LHCN-M2 (cell line): ENCODE measurements around the gene ADGRD2. TPM values are rescaled to one million over a fixed set of nuclear protein-coding genes. Genes with fewer than 3 reads are reported as not detected.

Experiments used
- DNase-seq: peaks from one replicate; pipeline ENCODE4 v3.0.0-alpha.2; 2012; ENCODE audit warnings: low read depth
- total RNA-seq: library from RNA; depleted of rRNA; stranded (reverse); fragments of >200 nt; gene quantifications from 2 replicates; pipeline ENCODE4 v1.2.3, GENCODE V29; 2014

The ADGRD2 gene
- total RNA-seq, 1 experiment from 2014 or later: not detected

DNA sequence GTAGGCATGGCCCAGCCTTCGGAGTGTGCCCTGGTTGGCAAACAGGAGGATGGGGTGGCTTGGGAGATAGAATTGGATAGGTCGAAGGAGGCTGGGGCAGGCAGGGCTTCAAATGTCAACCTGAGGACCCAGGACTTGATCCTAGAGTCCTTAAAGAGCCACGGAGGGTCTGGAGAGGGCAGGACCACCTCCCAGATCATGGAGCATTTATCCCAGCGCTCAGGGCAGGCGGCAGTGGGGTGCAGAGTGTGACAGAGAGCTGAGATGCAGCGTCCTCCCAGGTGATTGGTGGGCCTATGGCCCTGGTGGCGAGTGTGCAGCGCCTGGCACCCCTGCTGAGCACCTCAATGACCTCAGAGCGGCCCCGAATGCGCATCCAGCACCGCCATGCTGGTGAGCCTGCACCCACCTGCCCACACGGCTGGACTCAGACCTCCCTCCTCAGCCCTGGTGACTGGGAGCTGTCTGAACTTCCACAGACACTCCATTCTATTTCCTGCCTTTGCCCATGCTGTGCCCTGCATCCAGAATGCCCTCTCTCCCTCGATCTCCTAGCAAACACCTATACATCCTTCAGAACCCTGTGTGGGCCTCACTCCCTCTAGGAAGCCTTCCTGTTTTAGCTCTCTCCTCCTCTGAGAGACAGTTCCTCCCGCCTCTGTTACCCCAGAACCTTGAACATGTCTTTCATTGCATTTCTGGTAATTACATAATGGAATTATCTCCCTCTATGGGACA is 6.3 kb downstream of the ADGRD2 start:
- no peak for DNase-seq

DNA sequence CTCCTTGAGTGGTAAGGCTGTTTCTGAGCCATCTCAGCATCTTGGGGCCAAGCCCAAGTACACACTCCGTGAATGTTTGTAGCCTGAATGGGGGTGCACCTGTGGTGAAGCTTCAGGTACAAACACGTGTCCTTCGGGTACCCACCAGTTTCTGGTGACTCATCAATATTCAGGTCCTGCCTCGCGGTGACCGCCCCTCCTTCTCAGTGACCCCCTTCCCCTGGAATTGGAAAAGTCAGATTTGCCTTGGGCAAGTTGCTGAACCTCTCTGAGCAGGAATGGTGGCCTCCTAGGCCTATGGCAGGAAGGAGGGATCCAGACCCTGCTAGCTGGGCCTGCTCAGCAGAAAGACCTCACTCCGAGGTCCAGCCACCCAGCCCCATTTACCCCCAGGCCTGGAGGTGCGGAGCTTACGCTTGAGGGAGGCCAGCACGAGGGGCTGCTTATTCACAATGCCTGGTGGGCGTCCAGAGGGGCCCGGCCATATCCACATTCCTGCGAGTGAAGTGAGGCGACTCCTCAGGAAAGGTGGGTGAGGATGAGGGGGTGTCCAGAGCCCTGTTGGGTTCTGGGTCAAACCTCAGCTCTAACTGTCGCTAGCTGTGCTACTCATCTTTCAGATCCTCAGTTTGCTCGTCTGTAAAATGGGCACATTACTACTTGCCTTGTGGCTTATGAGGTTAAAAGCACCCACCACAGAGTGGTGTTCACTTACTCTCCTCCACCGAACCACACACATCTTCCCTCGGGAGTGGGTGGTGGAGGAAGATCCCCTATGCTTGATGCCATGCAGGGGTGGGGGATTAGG is 7.0 kb downstream of the ADGRD2 start:
- DNase-seq: no peak

DNA sequence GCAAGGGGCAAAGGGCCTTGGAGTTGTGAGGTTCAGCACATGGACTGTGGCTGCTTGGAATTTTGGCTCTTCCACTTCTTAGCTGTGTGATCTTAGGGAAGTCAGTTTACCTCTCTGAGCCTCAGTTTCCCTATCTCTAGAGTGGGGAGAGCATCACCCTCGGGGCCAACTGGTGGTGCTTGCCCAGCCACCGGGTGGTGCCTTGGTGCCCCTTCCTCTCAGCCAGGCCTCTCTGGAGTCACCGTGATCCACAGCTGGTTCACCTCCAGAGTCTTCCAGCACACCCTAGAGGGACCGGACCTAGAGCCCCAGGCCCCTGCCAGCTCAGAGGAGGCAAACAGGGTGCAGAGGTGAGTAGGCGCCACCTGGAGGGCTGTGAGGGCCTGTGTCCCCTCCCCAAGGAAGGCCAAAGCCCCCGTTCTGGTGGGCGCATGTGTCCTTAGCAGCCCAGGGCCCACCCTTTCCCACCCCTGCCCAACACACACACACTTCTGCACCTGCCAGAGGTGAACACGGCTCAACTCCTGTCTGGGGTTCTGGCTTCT is 7.7 kb downstream of the ADGRD2 start:
- DNase-seq: no peak

DNA sequence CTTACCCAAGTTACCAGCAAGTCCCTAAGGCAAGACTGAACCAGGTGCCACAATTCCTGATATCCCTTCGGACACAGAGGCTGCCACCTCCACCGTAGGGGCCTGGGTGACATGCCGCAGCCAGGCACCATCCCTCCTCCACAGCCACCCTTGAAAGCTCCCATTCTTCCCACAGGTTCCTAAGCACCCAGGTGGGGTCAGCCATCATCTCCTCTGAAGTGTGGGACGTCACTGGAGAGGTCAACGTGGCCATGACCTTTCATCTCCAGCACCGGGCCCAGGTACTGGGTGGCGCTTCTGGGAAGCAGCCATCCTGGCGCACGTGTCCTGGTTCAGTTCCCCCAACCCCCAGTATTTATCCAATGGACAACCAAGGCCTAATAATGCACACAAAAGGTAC is 8.2 kb downstream of the ADGRD2 start:
- DNase-seq: no peak

- no peak for DNase-seq
Observed at GRCh38 chr9:124462739-124463138, 12.5 kb downstream of the ADGRD2 start.

- DNase-seq: no peak
Observed at GRCh38 chr9:124465736-124466135, 15.5 kb downstream of the ADGRD2 start.

GRCh38 chr9:124467410-124468060 is 17.3 kb downstream of the ADGRD2 start:
- DNase-seq: no peak

GRCh38 chr9:124468061-124468740 is 17.9 kb downstream of the ADGRD2 start:
- no peak for DNase-seq

DNA sequence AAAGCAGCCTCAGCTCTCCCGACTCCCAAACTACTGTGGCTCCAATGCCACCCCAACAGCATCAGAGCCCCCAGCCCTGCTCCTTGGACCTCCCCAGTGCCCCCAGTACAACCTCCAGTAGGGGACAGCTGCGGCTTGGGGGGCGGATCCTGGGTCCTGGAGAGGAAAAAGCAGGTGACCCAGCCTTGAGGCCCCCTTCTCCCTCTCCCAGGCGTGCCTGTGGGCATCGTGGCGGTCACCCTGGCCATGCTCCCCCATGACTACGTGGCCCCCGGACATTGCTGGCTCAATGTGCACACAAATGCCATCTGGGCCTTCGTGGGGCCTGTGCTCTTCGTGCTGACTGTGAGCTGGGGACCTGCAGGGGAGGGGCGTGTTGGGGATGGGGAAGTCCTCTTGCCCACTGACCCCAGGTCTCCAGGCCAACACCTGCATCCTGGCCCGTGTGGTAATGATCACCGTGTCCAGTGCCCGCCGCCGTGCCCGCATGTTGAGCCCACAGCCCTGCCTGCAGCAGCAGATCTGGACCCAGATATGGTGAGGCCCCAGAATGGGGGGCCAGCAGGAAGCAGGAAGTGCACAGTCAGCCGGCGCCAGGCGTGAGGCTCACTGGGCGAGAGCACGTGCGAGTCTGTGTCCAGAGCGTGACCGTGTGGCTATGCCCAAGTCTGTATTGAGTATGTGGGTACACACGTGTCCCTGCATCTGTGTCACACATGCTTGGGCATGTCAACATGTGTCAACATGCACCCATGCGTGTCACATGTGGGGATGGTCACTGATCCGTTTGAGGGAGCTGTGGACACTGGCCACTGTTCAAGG is 19.0 kb downstream of the ADGRD2 start:
- no peak for DNase-seq

DNA sequence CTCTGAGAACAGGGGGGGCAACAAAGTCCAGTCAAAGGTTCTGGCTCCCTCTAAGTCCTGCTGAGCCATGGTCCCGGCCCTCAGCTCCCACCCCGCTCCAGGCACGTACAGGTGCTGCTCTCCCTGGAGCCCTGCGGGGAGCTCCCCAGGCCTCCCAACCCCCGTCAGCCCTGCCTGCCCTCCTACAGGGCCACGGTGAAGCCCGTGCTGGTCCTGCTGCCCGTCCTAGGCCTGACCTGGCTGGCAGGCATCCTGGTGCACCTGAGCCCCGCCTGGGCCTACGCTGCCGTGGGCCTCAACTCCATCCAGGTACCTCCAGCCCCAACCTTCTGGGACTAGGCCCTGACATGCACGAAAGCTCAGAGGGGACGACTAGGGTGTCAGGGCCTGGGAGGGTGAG is 20.1 kb downstream of the ADGRD2 start:
- no peak for DNase-seq

- DNase-seq: no peak
Observed at GRCh38 chr9:124470726-124471125, 20.5 kb downstream of the ADGRD2 start.

GRCh38 chr9:124471761-124472160 is 21.5 kb downstream of the ADGRD2 start:
- DNase-seq: no peak

DNA sequence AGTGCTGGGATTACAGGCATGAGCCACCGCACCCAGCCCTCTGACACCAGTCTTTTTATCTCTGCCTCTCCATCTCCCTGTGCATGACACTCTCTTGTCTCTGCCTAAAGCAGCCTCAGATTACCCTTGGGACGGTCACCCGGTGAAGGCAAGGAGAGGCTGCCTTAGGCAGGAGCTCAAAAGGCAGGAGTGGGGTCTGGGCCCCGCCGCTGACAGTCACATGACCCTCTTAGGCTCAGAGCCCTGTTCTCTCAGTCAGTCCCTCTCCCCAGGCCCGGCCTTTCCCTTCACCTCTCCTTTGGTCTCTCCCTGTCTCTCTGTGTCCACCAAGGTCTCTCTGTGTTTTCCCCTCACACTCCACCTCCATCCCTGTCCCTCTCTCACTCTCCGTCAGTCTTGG is 22.5 kb downstream of the ADGRD2 start:
- DNase-seq: no peak

GRCh38 chr9:124473310-124473709 is 23.1 kb downstream of the ADGRD2 start:
- DNase-seq: no peak

DNA sequence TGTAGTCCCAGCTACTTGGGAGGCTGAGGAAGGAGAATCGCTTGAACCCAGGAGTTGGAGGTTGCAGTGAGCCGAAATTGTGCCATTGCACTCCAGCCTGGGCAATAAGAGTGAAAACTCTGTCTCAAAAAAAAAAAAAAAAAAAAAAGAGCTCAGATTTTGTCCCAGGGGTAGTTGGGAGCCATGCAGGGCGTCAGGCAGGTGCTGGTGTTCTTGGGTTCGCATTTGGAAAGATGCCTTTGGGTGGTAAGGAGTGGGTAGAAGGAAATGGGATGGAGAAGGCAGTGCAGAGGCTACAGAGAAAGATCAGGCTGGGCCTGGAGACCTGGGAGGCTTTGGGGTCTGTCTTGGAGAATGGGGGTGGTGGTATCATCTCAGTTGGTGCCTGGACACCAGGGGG is 23.9 kb downstream of the ADGRD2 start:
- no peak for DNase-seq

DNA sequence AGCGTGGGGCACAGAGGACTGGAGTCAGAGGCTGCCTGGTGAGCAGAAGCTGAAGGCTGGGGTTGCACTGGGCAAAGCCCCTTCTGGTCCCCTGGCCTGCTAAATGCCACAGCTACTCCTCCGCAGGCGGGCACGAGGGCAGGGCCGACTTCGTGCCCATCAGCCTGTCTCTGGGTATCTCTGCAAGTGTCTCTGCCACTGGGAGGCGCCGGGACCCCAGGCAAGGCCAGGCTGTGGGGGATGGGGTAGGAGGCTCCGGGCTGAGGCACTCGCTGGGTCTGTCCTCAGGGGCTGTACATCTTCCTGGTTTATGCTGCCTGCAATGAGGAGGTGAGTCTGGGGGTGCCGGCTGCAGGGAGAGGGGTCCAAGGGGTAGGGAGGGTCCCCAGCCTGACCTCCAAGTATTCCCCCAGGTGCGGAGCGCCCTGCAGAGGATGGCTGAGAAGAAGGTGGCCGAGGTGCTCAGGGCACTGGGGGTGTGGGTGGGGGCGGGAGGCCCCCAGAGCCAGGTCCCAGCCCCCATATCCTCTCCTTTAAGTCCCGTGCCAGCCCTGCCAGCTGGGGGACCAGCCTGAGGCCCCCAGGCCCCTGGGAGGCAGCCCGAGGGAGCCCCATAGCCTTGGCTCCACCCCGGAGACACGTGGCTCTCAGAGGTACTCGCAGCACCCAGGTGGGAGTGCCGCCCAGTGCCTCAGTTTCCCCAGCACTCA is 25.1 kb downstream of the ADGRD2 start:
- no peak for DNase-seq

GRCh38 chr9:124475868-124476690 is 25.8 kb downstream of the ADGRD2 start:
- DNase-seq: no peak

GRCh38 chr9:124477211-124477647 is 27.0 kb downstream of the ADGRD2 start:
- DNase-seq: no peak

DNA sequence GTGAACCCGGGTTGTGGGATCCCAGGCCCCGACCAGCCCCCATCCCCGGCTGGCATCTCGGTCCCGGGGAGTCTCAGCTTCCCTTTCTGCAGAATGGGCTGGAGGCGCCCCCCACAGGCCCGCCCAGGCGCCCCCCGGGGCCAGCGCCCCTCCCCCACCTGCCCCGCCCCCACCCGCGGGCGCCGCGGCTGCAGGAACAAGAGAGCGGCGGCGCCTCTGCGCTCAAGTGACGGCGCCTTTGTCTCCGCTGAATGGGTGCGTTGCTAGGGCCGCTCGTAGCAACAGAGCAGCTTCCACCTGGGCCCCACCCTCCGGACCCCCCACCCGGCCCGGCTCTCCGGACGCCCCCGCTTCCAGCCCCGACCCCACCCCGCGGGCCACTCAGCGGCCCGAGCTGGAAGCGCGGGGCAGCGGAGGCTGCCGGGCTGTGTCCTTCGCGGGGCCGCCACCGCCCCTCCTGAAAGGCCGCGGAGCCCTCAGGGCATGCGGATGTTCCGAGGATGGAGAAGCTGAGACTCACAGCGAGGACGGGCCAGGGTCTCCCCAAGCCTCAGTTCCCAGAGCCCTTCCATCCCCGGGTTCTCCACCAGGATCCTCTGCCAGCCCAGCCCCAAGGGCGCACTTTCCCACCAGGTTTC is 27.5 kb downstream of the ADGRD2 start:
- no peak for DNase-seq
